A673 (cell line): Measurements from ENCODE around the gene SPRTN. TPM values are rescaled to one million over a fixed set of nuclear protein-coding genes. Genes with fewer than 3 reads are reported as not detected.
A peak's percentile ranks its signal among the peaks of the same experiment; 100 is the strongest.

Experiments
- BruUV-seq: library from RNA; stranded (reverse); fragments of 400-500 nt; replicated peaks from 2 replicates; lab custom pipeline; 2021; lab: Mats Ljungman, UMichigan
- CTCF ChIA-PET: fragments of 300-600 bp; sonication (Branson Sonifier 250); formaldehyde crosslinking; loops from one replicate; lab custom pipeline; 2022; ENCODE audit warnings: antibody characterized with exemption; lab: Charles Lee
- POLR2A ChIA-PET: fragments of 300-600 bp; sonication (Branson Sonifier 250); formaldehyde crosslinking; loops from one replicate; lab custom pipeline; 2022; ENCODE audit warnings: antibody characterized with exemption; ENCODE audit not compliant: low non-redundant PET; lab: Charles Lee
- DNase-seq: peaks from one replicate; pipeline ENCODE4 v3.0.0-alpha.2; 2015; ENCODE audit warnings: low spot score
- H3K27ac ChIP-seq: fragments of 200-600 bp; sonication (generic); 2 replicates; pipeline ENCODE4 v1.5.1; 2016; ENCODE audit warnings: mixed run types, low read depth, mild to moderate bottlenecking, mixed read lengths, antibody characterized with exemption, low read length; ENCODE audit not compliant: poor library complexity, severe bottlenecking
- H3K27me3 ChIP-seq: fragments of 200-600 bp; sonication (generic); replicated peaks from 2 replicates; pipeline ENCODE4 v1.6.1; 2017; ENCODE audit warnings: mixed run types, low read depth, mild to moderate bottlenecking, mixed read lengths, antibody characterized with exemption, low read length; ENCODE audit not compliant: insufficient read depth, poor library complexity
- H3K36me3 ChIP-seq: fragments of 200-600 bp; sonication (generic); 2 replicates; pipeline ENCODE4 v1.6.1; 2016; ENCODE audit warnings: mixed run types, mild to moderate bottlenecking, mixed read lengths, antibody characterized with exemption, low read length; ENCODE audit not compliant: insufficient read depth, poor library complexity, severe bottlenecking
- H3K4me1 ChIP-seq: fragments of 200-600 bp; sonication (generic); 2 replicates; pipeline ENCODE4 v1.6.1; 2017; ENCODE audit warnings: mixed run types, mild to moderate bottlenecking, mixed read lengths, antibody characterized with exemption, low read length; ENCODE audit not compliant: insufficient read depth, poor library complexity, severe bottlenecking
- H3K4me3 ChIP-seq: fragments of 200-600 bp; sonication (generic); 2 replicates; pipeline ENCODE4 v1.5.1; 2016; ENCODE audit warnings: low read depth, mixed run types, mild to moderate bottlenecking, mixed read lengths, low read length; ENCODE audit not compliant: poor library complexity, severe bottlenecking
- H3K9me3 ChIP-seq: fragments of 200-600 bp; sonication (generic); 2 replicates; pipeline ENCODE4 v1.6.1; 2016; ENCODE audit warnings: mixed run types, low read depth, mild to moderate bottlenecking, mixed read lengths, antibody characterized with exemption, low read length; ENCODE audit not compliant: poor library complexity, severe bottlenecking
- EZH2 ChIP-seq: fragments of 200-600 bp; sonication (generic); IDR thresholded peaks from 2 replicates; pipeline ENCODE4 v1.6.1; 2017; ENCODE audit warnings: borderline replicate concordance, low read depth, mild to moderate bottlenecking, mixed read lengths, antibody characterized with exemption, low read length; ENCODE audit not compliant: poor library complexity, severe bottlenecking
- intact Hi-C: fragments of 100-400 bp; cut with micrococcal nuclease; formaldehyde crosslinking; loops from one replicate; pipeline ENCODE4 v1.10.0; 2022; ENCODE audit not compliant: unreplicated experiment
- total RNA-seq: library from RNA; stranded (reverse); gene quantifications from 2 replicates; pipeline ENCODE4 v1.2.3, GENCODE V29; 2021
- TF ChIP-seq, protein P1 (sequence below): fragments of 300-800, 200-600 bp; sonication (generic); conservative IDR thresholded peaks from 2 replicates; pipeline ENCODE4 v1.5.1; 2017; ENCODE audit warnings: low read depth, mild to moderate bottlenecking, antibody characterized with exemption, low read length, moderate library complexity, mixed read lengths

Gene SPRTN
- total RNA-seq, 1 experiment from 2014 or later: 27.2 TPM

- H3K27ac ChIP-seq: peak overlapping the region; percentile 86
- no peaks in the 10 kb centered on the region for H3K27me3 ChIP-seq
- peak overlapping the region; percentile 74 for H3K4me3 ChIP-seq
- intact Hi-C loops: no loop called here
- no peaks in the 10 kb centered on the region for H3K9me3 ChIP-seq
- ChIA-PET POLR2A (no interaction called here), CTCF (interaction anchor here (0.6 kb wide), 1 partner anchor 306 kb away, joined by 3 read pairs; no protein-coding TSS in a partner anchor)
- DNase-seq: no peak
- TSS peak; percentile 21 for BruUV-seq
- H3K36me3 ChIP-seq: no peaks in the 10 kb centered on the region
- peaks cover 15% of the 10 kb centered on the region for H3K4me1 ChIP-seq
- TF ChIP-seq, protein P1, sequence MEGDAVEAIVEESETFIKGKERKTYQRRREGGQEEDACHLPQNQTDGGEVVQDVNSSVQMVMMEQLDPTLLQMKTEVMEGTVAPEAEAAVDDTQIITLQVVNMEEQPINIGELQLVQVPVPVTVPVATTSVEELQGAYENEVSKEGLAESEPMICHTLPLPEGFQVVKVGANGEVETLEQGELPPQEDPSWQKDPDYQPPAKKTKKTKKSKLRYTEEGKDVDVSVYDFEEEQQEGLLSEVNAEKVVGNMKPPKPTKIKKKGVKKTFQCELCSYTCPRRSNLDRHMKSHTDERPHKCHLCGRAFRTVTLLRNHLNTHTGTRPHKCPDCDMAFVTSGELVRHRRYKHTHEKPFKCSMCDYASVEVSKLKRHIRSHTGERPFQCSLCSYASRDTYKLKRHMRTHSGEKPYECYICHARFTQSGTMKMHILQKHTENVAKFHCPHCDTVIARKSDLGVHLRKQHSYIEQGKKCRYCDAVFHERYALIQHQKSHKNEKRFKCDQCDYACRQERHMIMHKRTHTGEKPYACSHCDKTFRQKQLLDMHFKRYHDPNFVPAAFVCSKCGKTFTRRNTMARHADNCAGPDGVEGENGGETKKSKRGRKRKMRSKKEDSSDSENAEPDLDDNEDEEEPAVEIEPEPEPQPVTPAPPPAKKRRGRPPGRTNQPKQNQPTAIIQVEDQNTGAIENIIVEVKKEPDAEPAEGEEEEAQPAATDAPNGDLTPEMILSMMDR: no peak
- TF ChIP-seq EZH2: no peak
Measured at GRCh38 chr1:231335663-231336602, 2.2 kb upstream of the SPRTN start.

DNA sequence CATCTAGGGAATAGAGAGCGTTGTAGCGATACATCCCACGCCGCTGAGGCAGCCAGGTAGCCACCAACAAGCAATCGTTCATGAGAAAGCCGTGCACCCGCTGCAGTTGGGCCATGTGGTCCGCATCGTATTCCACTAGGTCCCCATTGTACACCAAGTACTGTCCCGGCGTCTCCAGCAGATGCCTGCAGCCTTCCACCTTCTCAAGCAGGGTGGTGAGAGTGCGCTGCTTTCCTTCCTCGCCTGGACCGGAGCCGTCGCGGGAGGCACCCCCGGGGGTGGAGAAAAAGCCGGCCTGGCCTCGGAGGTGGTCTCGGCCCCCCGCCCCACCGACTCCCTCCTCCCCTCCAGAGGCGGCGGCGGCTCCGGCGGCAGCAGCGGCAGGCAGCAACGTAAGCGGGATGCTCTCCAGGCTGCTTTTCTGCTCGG lies 1.0 kb upstream of the SPRTN start:
- Histone ChIP-seq H3K27me3 (no peaks in the 10 kb centered on the region), H3K9me3 (no peaks in the 10 kb centered on the region), H3K4me1 (peaks cover 15% of the 10 kb centered on the region), H3K4me3 (peak overlapping the region; percentile 74), H3K27ac (peak overlapping the region; percentile 86), H3K36me3 (no peaks in the 10 kb centered on the region)
- intact Hi-C loops: no loop called here
- POLR2A ChIA-PET: no interaction called here
- no TSS peak for BruUV-seq
- DNase-seq: no peak
- TF ChIP-seq, protein P1: no peak
- no peak for TF ChIP-seq EZH2
- CTCF ChIA-PET: interaction anchor here (1.0 kb wide), 1 partner anchor 266 kb away, joined by 4 read pairs; no protein-coding TSS in a partner anchor

DNA sequence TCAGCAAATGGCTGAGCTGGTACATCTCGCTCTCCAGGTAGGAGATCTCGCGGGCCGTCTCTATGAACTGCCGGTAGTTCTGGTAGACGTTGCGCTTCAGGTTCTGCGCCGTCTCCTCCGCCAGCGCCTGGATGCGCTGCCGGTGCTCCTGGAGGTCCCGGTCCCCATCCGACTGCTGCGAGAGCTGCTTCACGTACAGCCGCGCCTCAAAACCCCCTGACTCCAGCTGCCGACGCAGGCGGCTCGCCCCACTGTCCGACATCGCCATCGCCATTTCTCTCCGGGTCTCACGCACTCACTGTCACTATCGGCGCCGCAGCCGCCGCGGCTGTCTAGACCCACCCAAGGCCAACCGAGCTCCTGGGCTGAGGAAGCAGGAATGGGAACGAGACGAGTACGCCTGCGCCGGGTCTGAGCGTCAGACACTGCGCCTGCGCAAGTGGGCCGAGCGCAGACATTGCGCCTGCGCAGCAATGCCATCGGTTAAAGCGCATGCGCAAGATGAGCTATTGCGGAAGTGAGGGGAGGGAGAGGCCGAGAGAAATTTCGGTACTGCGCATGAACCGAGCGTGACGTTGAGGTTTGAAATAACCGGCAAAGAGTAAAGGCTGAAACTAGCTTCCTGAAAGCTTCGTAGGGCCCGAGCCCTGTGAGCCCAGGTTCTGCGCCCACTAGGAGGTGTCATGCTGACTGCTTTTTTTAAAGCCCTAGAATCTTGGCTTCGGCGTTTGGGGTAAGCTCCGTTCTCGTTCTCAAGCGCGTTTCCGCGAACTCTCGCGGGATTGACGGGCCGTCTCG lies 422 bp upstream of the SPRTN start, which contains the start of gene EXOC8:
Gene EXOC8, minus strand, starts transcription at position 381 of the 798 bp plus-strand sequence. Its CDS starts 107 bp downstream, at position 274.
- peak; percentile 98 for DNase-seq
- TF ChIP-seq EZH2: no peak
- TF ChIP-seq, protein P1: no peak
- ChIA-PET POLR2A (interaction anchor here (0.6 kb wide), 3 partner anchors 17 to 650 kb away, joined by 3 read pairs; no protein-coding TSS in a partner anchor), CTCF (interaction anchor here (1.0 kb wide), 1 partner anchor 266 kb away, joined by 4 read pairs; no protein-coding TSS in a partner anchor)
- no TSS peak for BruUV-seq
- Histone ChIP-seq H3K27ac (peak within 1 kb of the TSS; percentile 86), H3K9me3 (no peaks in the 10 kb centered on the region), H3K4me3 (peak within 1 kb of the TSS; percentile 74), H3K36me3 (no peaks in the 10 kb centered on the region), H3K4me1 (peaks cover 15% of the 10 kb centered on the region), H3K27me3 (no peaks in the 10 kb centered on the region)
- intact Hi-C loops: no loop called here
